ENCODE data around the gene PCBP3.

Gene PCBP3

DNA sequence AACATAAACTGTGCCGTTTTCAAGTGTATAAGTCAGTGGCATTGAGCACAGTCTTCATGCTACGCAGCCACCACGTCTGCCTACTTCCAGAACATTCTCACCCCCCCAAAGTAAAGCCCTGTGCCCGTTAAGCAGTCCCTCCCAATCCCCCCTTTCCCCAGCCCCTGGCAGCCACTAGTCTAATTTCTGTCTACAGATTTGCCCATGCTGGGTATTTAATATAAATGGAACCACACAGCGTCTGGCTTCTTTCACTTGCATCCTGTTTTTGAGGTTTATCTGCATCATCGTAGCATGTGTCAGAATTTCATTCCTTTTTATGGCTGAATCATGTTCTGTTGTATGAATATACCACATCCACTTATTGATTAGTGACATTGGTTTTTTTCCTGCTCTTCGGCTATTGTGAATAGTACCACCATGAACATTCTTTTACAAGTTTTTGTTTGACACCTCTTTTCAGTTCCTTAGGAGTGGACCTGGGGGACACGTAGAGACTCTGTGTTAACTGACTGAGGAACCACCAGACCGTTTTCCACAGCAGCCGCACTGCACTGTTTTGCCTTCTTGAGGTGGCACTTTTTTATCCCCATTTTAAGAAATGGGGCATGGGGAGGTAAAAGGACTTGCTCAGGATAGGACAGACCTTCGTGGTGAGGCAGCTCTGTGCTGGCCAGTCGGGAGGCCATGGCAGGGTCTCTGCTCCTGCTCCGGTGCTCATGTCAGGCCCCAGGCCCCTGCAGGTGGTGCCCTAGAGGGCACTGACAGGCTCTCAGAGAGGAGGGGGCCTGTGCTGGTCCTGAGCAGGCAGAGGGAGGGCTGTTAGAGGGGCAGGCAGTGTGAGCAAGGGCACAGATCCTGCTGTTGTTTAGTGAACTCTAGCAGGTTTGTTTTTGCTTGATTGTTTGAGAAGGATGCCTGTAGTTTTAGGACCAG lies 123.8 kb downstream of the PCBP3 start:
- Histone ChIP-seq H4K12ac (ENCODE audit: low read depth, low read length) (no peak overlapping the region), H2BK5ac (ENCODE audit: low read depth, low read length, poor library complexity) (no peak overlapping the region), H3K23ac (ENCODE audit: low read length) (no peak overlapping the region), H4K91ac (ENCODE audit: low read depth, low read length) (no peak overlapping the region), H3K36me3 (ENCODE audit: control insufficient read depth in 1 of 2, insufficient read depth in 2 of 2, low read length in 2 of 2) (no peaks in the 10 kb centered on the region), H2AK5ac (ENCODE audit: low read length) (no peak overlapping the region), H3K4me2 (ENCODE audit: low read length) (no peak overlapping the region), H2BK120ac (ENCODE audit: insufficient read depth, low read length, poor library complexity) (no peak overlapping the region), H3K9ac (ENCODE audit: low read length) (no peak overlapping the region), H3K4me1 (ENCODE audit: control insufficient read depth in 1 of 2, insufficient read depth in 2 of 2, low read length in 2 of 2) (no peaks in the 10 kb centered on the region), H3K27ac (ENCODE audit: low read depth, low read length) (no peak overlapping the region), H3K79me1 (ENCODE audit: low read length) (no peaks in the 10 kb centered on the region), H3K4me3 (ENCODE audit: low read depth, low read length) (no peak overlapping the region), H2BK12ac (ENCODE audit: low read length) (no peak overlapping the region), H3K4ac (ENCODE audit: low read depth, low read length) (no peak overlapping the region), H3K18ac (ENCODE audit: low read length) (no peak overlapping the region), H4K8ac (ENCODE audit: low read depth, low read length) (no peak overlapping the region), H3K79me2 (ENCODE audit: control insufficient read depth, insufficient read depth, low read length, poor library complexity) (no peaks in the 10 kb centered on the region), H3K9me3 (ENCODE audit: insufficient read depth, low read depth, low read length) (no peaks in the 10 kb centered on the region), H3K14ac (ENCODE audit: low read length) (no peak overlapping the region), H2AFZ (ENCODE audit: insufficient read depth, low read length, poor library complexity) (no peak overlapping the region), H3K27me3 (ENCODE audit: insufficient read depth, low read length) (no peaks in the 10 kb centered on the region)
- DNase-seq: no peak
- WGBS (ENCODE audit: extremely low coverage, insufficient coverage, insufficient read length): no CpG with 5 or more reads among the region's 13 CpGs

GRCh38 chr21:45768011-45768739 lies 124.7 kb downstream of the PCBP3 start:
- Histone ChIP-seq H2BK5ac (ENCODE audit: low read depth, low read length, poor library complexity) (no peak overlapping the region), H3K4me3 (ENCODE audit: low read depth, low read length) (no peak overlapping the region), H3K4me1 (ENCODE audit: control insufficient read depth in 1 of 2, insufficient read depth in 2 of 2, low read length in 2 of 2) (no peaks in the 10 kb centered on the region), H2BK120ac (ENCODE audit: insufficient read depth, low read length, poor library complexity) (no peak overlapping the region), H3K9ac (ENCODE audit: low read length) (no peak overlapping the region), H4K12ac (ENCODE audit: low read depth, low read length) (no peak overlapping the region), H3K4me2 (ENCODE audit: low read length) (no peak overlapping the region), H2AFZ (ENCODE audit: insufficient read depth, low read length, poor library complexity) (no peak overlapping the region), H2BK12ac (ENCODE audit: low read length) (no peak overlapping the region), H3K27ac (ENCODE audit: low read depth, low read length) (no peak overlapping the region), H3K14ac (ENCODE audit: low read length) (no peak overlapping the region), H4K8ac (ENCODE audit: low read depth, low read length) (no peak overlapping the region), H3K23ac (ENCODE audit: low read length) (no peak overlapping the region), H2AK5ac (ENCODE audit: low read length) (no peak overlapping the region), H3K4ac (ENCODE audit: low read depth, low read length) (no peak overlapping the region), H3K18ac (ENCODE audit: low read length) (no peak overlapping the region), H3K9me3 (ENCODE audit: insufficient read depth, low read depth, low read length) (no peaks in the 10 kb centered on the region), H3K27me3 (ENCODE audit: insufficient read depth, low read length) (no peaks in the 10 kb centered on the region), H3K79me2 (ENCODE audit: control insufficient read depth, insufficient read depth, low read length, poor library complexity) (no peaks in the 10 kb centered on the region), H3K79me1 (ENCODE audit: low read length) (no peaks in the 10 kb centered on the region), H3K36me3 (ENCODE audit: control insufficient read depth in 1 of 2, insufficient read depth in 2 of 2, low read length in 2 of 2) (no peaks in the 10 kb centered on the region), H4K91ac (ENCODE audit: low read depth, low read length) (no peak overlapping the region)
- no peak for DNase-seq
- no CpG with 5 or more reads among the region's 11 CpGs for WGBS (ENCODE audit: extremely low coverage, insufficient coverage, insufficient read length)

DNA sequence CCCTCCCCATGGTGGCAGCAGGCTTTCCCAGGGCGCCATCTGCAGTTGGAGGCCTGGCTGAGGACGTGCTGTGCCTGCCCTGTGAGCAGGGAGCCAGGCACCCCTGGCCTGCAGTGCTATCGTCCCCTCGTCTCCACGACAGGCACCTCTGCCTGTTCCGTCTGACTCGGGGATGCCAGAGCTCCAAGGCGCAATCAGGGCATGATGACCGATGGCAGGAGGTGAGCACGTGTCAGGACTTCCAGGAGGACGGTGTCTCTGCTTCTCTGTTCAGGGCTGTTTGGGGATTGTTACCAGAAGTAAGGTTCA lies 125.2 kb downstream of the PCBP3 start:
- H2BK120ac ChIP-seq (ENCODE audit: insufficient read depth, low read length, poor library complexity): no peak overlapping the region
- H2AFZ ChIP-seq (ENCODE audit: insufficient read depth, low read length, poor library complexity): no peak overlapping the region
- no peaks in the 10 kb centered on the region for H3K9me3 ChIP-seq (ENCODE audit: insufficient read depth, low read depth, low read length)
- H2BK12ac ChIP-seq (ENCODE audit: low read length): no peak overlapping the region
- H3K27ac ChIP-seq (ENCODE audit: low read depth, low read length): no peak overlapping the region
- no peak overlapping the region for H2AK5ac ChIP-seq (ENCODE audit: low read length)
- H4K12ac ChIP-seq (ENCODE audit: low read depth, low read length): no peak overlapping the region
- H4K91ac ChIP-seq (ENCODE audit: low read depth, low read length): no peak overlapping the region
- H3K4me2 ChIP-seq (ENCODE audit: low read length): no peak overlapping the region
- no peak overlapping the region for H4K8ac ChIP-seq (ENCODE audit: low read depth, low read length)
- H3K79me1 ChIP-seq (ENCODE audit: low read length): no peaks in the 10 kb centered on the region
- WGBS (ENCODE audit: extremely low coverage, insufficient coverage, insufficient read length): no CpG with 5 or more reads among the region's 11 CpGs
- H3K18ac ChIP-seq (ENCODE audit: low read length): no peak overlapping the region
- no peak overlapping the region for H3K14ac ChIP-seq (ENCODE audit: low read length)
- H3K4me3 ChIP-seq (ENCODE audit: low read depth, low read length): no peak overlapping the region
- no peaks in the 10 kb centered on the region for H3K27me3 ChIP-seq (ENCODE audit: insufficient read depth, low read length)
- no peaks in the 10 kb centered on the region for H3K36me3 ChIP-seq (ENCODE audit: control insufficient read depth in 1 of 2, insufficient read depth in 2 of 2, low read length in 2 of 2)
- no peak for DNase-seq
- H3K79me2 ChIP-seq (ENCODE audit: control insufficient read depth, insufficient read depth, low read length, poor library complexity): no peaks in the 10 kb centered on the region
- H3K9ac ChIP-seq (ENCODE audit: low read length): no peak overlapping the region
- H2BK5ac ChIP-seq (ENCODE audit: low read depth, low read length, poor library complexity): no peak overlapping the region
- H3K4me1 ChIP-seq (ENCODE audit: control insufficient read depth in 1 of 2, insufficient read depth in 2 of 2, low read length in 2 of 2): no peaks in the 10 kb centered on the region
- no peak overlapping the region for H3K4ac ChIP-seq (ENCODE audit: low read depth, low read length)
- H3K23ac ChIP-seq (ENCODE audit: low read length): no peak overlapping the region

GRCh38 chr21:45769294-45769693 lies 125.8 kb downstream of the PCBP3 start:
- Histone ChIP-seq H2BK12ac (ENCODE audit: low read length) (no peak overlapping the region), H3K23ac (ENCODE audit: low read length) (no peak overlapping the region), H3K27me3 (ENCODE audit: insufficient read depth, low read length) (no peaks in the 10 kb centered on the region), H3K4ac (ENCODE audit: low read depth, low read length) (no peak overlapping the region), H3K9me3 (ENCODE audit: insufficient read depth, low read depth, low read length) (no peaks in the 10 kb centered on the region), H4K12ac (ENCODE audit: low read depth, low read length) (no peak overlapping the region), H3K36me3 (ENCODE audit: control insufficient read depth in 1 of 2, insufficient read depth in 2 of 2, low read length in 2 of 2) (no peaks in the 10 kb centered on the region), H3K27ac (ENCODE audit: low read depth, low read length) (no peak overlapping the region), H2BK5ac (ENCODE audit: low read depth, low read length, poor library complexity) (no peak overlapping the region), H4K8ac (ENCODE audit: low read depth, low read length) (no peak overlapping the region), H3K9ac (ENCODE audit: low read length) (no peak overlapping the region), H2BK120ac (ENCODE audit: insufficient read depth, low read length, poor library complexity) (no peak overlapping the region), H2AK5ac (ENCODE audit: low read length) (no peak overlapping the region), H3K4me1 (ENCODE audit: control insufficient read depth in 1 of 2, insufficient read depth in 2 of 2, low read length in 2 of 2) (no peaks in the 10 kb centered on the region), H3K4me3 (ENCODE audit: low read depth, low read length) (no peak overlapping the region), H3K79me1 (ENCODE audit: low read length) (no peaks in the 10 kb centered on the region), H4K91ac (ENCODE audit: low read depth, low read length) (no peak overlapping the region), H3K14ac (ENCODE audit: low read length) (no peak overlapping the region), H2AFZ (ENCODE audit: insufficient read depth, low read length, poor library complexity) (no peak overlapping the region), H3K79me2 (ENCODE audit: control insufficient read depth, insufficient read depth, low read length, poor library complexity) (no peaks in the 10 kb centered on the region), H3K18ac (ENCODE audit: low read length) (no peak overlapping the region), H3K4me2 (ENCODE audit: low read length) (no peak overlapping the region)
- no peak for DNase-seq
- WGBS (ENCODE audit: extremely low coverage, insufficient coverage, insufficient read length): no CpG with 5 or more reads among the region's 14 CpGs
